H9 (cell line): ENCODE measurements around the gene EVX2. TPM values are rescaled to one million over a fixed set of nuclear protein-coding genes. Genes with fewer than 3 reads are reported as not detected.

Experiments
- DNase-seq: peaks from one replicate; pipeline ENCODE4 v3.0.0-alpha.2; 2017
- H2AFZ ChIP-seq: one replicate; pipeline ENCODE4 v1.6.1; 2013; ENCODE audit warnings: mild to moderate bottlenecking, low read length, control low read depth, moderate library complexity
- H2AK5ac ChIP-seq: 2 replicates; pipeline ENCODE4 v1.6.1; 2013; ENCODE audit warnings: low read length, control low read depth, mixed read lengths; ENCODE audit not compliant: insufficient read length
- H2BK120ac ChIP-seq: one replicate; pipeline ENCODE4 v1.6.1; 2013; ENCODE audit warnings: low read depth, mild to moderate bottlenecking, low read length, control low read depth, inconsistent platforms; ENCODE audit not compliant: poor library complexity, severe bottlenecking
- H2BK12ac ChIP-seq: 2 replicates; pipeline ENCODE4 v1.6.1; 2013; ENCODE audit warnings: low read length, control low read depth, mixed read lengths, low read depth; ENCODE audit not compliant: insufficient read length
- H2BK15ac ChIP-seq: 2 replicates; pipeline ENCODE4 v1.6.1; 2013; ENCODE audit warnings: low read depth, low read length, control low read depth
- H2BK20ac ChIP-seq: one replicate; pipeline ENCODE4 v1.6.1; 2013; ENCODE audit warnings: low read depth, mild to moderate bottlenecking, low read length, control low read depth, inconsistent platforms; ENCODE audit not compliant: poor library complexity, severe bottlenecking
- H2BK5ac ChIP-seq: 2 replicates; pipeline ENCODE4 v1.6.1; 2013; ENCODE audit warnings: low read length, control low read depth, mixed read lengths; ENCODE audit not compliant: insufficient read length
- H3K14ac ChIP-seq: 2 replicates; pipeline ENCODE4 v1.6.1; 2013; ENCODE audit warnings: low read length, control low read depth; ENCODE audit not compliant: insufficient read depth
- H3K18ac ChIP-seq: 2 replicates; pipeline ENCODE4 v1.6.1; 2013; ENCODE audit warnings: low read depth, mild to moderate bottlenecking, mixed read lengths, low read length, control low read depth; ENCODE audit not compliant: insufficient read length
- H3K23ac ChIP-seq: 2 replicates; pipeline ENCODE4 v1.6.1; 2013; ENCODE audit warnings: low read length, control low read depth, mixed read lengths, low read depth; ENCODE audit not compliant: insufficient read length
- H3K23me2 ChIP-seq: 2 replicates; pipeline ENCODE4 v1.6.1; 2013; ENCODE audit warnings: low read depth, mild to moderate bottlenecking, mixed read lengths, low read length, control low read depth; ENCODE audit not compliant: insufficient read length, poor library complexity, severe bottlenecking
- H3K27ac ChIP-seq: 2 replicates; pipeline ENCODE4 v1.5.1; 2013; ENCODE audit warnings: low read length, control low read depth, mixed read lengths, low read depth; ENCODE audit not compliant: insufficient read length
- H3K27me3 ChIP-seq: 2 replicates; pipeline ENCODE4 v1.6.1; 2013; ENCODE audit warnings: low read length, control low read depth, inconsistent platforms; ENCODE audit not compliant: insufficient read depth
- H3K4ac ChIP-seq: 2 replicates; pipeline ENCODE4 v1.6.1; 2013; ENCODE audit warnings: low read depth, mild to moderate bottlenecking, control low read depth, inconsistent platforms, low read length, moderate library complexity
- H3K4me1 ChIP-seq: 2 replicates; pipeline ENCODE4 v1.6.1; 2013; ENCODE audit warnings: low read length, control low read depth, inconsistent platforms; ENCODE audit not compliant: insufficient read depth
- H3K4me2 ChIP-seq: 2 replicates; pipeline ENCODE4 v1.6.1; 2013; ENCODE audit warnings: low read length, control low read depth, mixed read lengths; ENCODE audit not compliant: insufficient read length, insufficient read depth
- H3K56ac ChIP-seq: 2 replicates; pipeline ENCODE4 v1.6.1; 2013; ENCODE audit warnings: low read depth, mild to moderate bottlenecking, mixed read lengths, low read length, control low read depth; ENCODE audit not compliant: insufficient read length
- H3K79me1 ChIP-seq: 2 replicates; pipeline ENCODE4 v1.6.1; 2013; ENCODE audit warnings: low read depth, mild to moderate bottlenecking, moderate library complexity, low read length, control low read depth, inconsistent platforms; ENCODE audit not compliant: insufficient read depth, poor library complexity, severe bottlenecking
- H3K79me2 ChIP-seq: 2 replicates; pipeline ENCODE4 v1.6.1; 2013; ENCODE audit warnings: low read length, control low read depth, inconsistent platforms; ENCODE audit not compliant: insufficient read depth
- H3K9ac ChIP-seq: 2 replicates; pipeline ENCODE4 v1.6.1; 2013; ENCODE audit warnings: low read length, control low read depth, mixed read lengths; ENCODE audit not compliant: insufficient read length; ENCODE audit errors: extremely low read depth
- H3K9me3 ChIP-seq: one replicate; pipeline ENCODE4 v1.6.1; 2013; ENCODE audit warnings: low read depth, low read length, inconsistent platforms; ENCODE audit not compliant: control insufficient read depth
- H3T11ph ChIP-seq: one replicate; pipeline ENCODE4 v1.6.1; 2013; ENCODE audit warnings: mild to moderate bottlenecking, low read length, control low read depth, inconsistent platforms
- H4K20me1 ChIP-seq: one replicate; pipeline ENCODE4 v1.6.1; 2013; ENCODE audit not compliant: control insufficient read depth, insufficient read length, insufficient read depth
- H4K5ac ChIP-seq: 2 replicates; pipeline ENCODE4 v1.6.1; 2013; ENCODE audit warnings: low read depth, mild to moderate bottlenecking, mixed read lengths, low read length, control low read depth; ENCODE audit not compliant: insufficient read length
- H4K8ac ChIP-seq: replicated peaks from 2 replicates; pipeline ENCODE4 v1.6.1; 2013; ENCODE audit warnings: low read length, control low read depth, mixed read lengths, low read depth; ENCODE audit not compliant: insufficient read length
- H4K91ac ChIP-seq: 2 replicates; pipeline ENCODE4 v1.6.1; 2013; ENCODE audit warnings: low read depth, mild to moderate bottlenecking, moderate library complexity, mixed read lengths, low read length, control low read depth; ENCODE audit not compliant: insufficient read length
- H3K27ac Mint-ChIP-seq, 3 experiments: 2 replicates in 2 of 3; 3 replicates in 1 of 3; pipeline ENCODE4 v1.8.0; 2020 to 2021; ENCODE audit warnings: mixed read lengths in 3 of 3, mild to moderate bottlenecking in 1 of 3, moderate library complexity in 1 of 3
- H3K27me3 Mint-ChIP-seq: 2 replicates; pipeline ENCODE4 v1.8.0; 2021; ENCODE audit warnings: low read depth, mild to moderate bottlenecking, moderate library complexity, mixed read lengths
- H3K36me3 Mint-ChIP-seq, 3 experiments: 2 replicates in 2 of 3; 3 replicates in 1 of 3; pipeline ENCODE4 v1.8.0; 2020 to 2021; ENCODE audit warnings: low read depth in 3 of 3, mixed read lengths in 3 of 3; ENCODE audit not compliant: insufficient read depth in 1 of 3
- H3K4me1 Mint-ChIP-seq, 2 experiments: 2 replicates each; pipeline ENCODE4 v1.8.0; 2020; ENCODE audit warnings: mixed read lengths in 2 of 2
- H3K4me3 Mint-ChIP-seq, 2 experiments: 2 replicates in 1 of 2; 3 replicates in 1 of 2; pipeline ENCODE4 v1.8.0; 2020 to 2021; ENCODE audit warnings: mild to moderate bottlenecking in 2 of 2, mixed read lengths in 2 of 2, moderate library complexity in 1 of 2
- H3K9me3 Mint-ChIP-seq, 2 experiments: 2 replicates in 1 of 2; 3 replicates in 1 of 2; pipeline ENCODE4 v1.8.0; 2020; ENCODE audit warnings: mild to moderate bottlenecking in 2 of 2, mixed read lengths in 2 of 2, moderate library complexity in 1 of 2
- WGBS: extraction: QIAGEN DNeasy Blood & Tissue Kit; methylation state at CpG from one replicate; pipeline ENCODE4 v1.1.7; 2013; ENCODE audit warnings: missing lambda C conversion rate, low lambda C conversion rate, mixed read lengths; ENCODE audit not compliant: insufficient read length; ENCODE audit errors: extremely low coverage; 5-methylcytosine and 5-hydroxymethylcytosine counted together
- total RNA-seq: library from RNA; stranded (reverse); gene quantifications from 2 replicates; pipeline ENCODE4 v1.2.1, GENCODE V29; 2021
- TF ChIP-seq, protein P1 (sequence below): fragments of 200-600 bp; sonication (generic); conservative IDR thresholded peaks from 3 replicates; pipeline ENCODE4 v1.8.0; 2021; ENCODE audit warnings: antibody characterized with exemption, mild to moderate bottlenecking

EVX2 gene
- total RNA-seq, 1 experiment from 2014 or later: not detected

DNA sequence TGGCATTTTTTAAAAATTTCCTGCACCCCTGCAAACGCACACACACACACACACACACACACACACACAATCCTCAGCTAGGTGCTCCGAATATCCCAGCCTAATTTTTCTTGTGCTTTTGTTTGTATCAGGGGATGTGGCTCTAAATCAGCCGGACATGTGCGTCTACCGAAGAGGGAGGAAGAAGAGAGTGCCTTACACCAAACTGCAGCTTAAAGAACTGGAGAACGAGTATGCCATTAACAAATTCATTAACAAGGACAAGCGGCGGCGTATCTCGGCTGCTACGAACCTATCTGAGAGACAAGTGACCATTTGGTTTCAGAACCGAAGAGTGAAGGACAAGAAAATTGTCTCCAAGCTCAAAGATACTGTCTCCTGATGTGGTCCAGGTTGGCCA, 10.6 kb upstream of the EVX2 start:
- Histone ChIP-seq H3K14ac (no peak overlapping the region), H3K23ac (no peak overlapping the region), H4K5ac (no peak overlapping the region), H2BK15ac (no peak overlapping the region), H2BK120ac (no peak overlapping the region), H2BK5ac (no peak overlapping the region), H3K4me2 (no peak overlapping the region), H3K4ac (no peak overlapping the region), H4K91ac (no peak overlapping the region), H3K27ac (no peak overlapping the region), H3K23me2 (peaks cover 5% of the 10 kb centered on the region), H3K27me3 (peaks cover 83% of the 10 kb centered on the region), H4K20me1 (no peaks in the 10 kb centered on the region), H2AK5ac (no peak overlapping the region), H3K79me1 (no peaks in the 10 kb centered on the region), H3K4me1 (peaks cover 6% of the 10 kb centered on the region), H3K9ac (no peak overlapping the region), H4K8ac (no peak overlapping the region), H3K18ac (no peak overlapping the region), H2BK12ac (no peak overlapping the region), H3K79me2 (no peaks in the 10 kb centered on the region), H3T11ph (no peak overlapping the region), H3K56ac (no peak overlapping the region), H3K9me3 (no peaks in the 10 kb centered on the region), H2AFZ (no peak overlapping the region), H2BK20ac (no peak overlapping the region)
- no CpG with 5 or more reads among the region's 12 CpGs for WGBS
- Mint-ChIP-seq H3K27ac (no peak overlapping the region), H3K36me3 (peaks cover 0 to 3% (median 0%) of the 10 kb centered on the region in 3 experiments; a peak in 2 of 7 replicates), H3K27me3 (peaks cover 97% of the 10 kb centered on the region), H3K4me1 (peaks cover 27 to 41% of the 10 kb centered on the region in 2 experiments), H3K9me3 (peaks cover 6 to 28% of the 10 kb centered on the region in 2 experiments; a peak in 4 of 5 replicates), H3K4me3 (no peak overlapping the region)
- TF ChIP-seq, protein P1, sequence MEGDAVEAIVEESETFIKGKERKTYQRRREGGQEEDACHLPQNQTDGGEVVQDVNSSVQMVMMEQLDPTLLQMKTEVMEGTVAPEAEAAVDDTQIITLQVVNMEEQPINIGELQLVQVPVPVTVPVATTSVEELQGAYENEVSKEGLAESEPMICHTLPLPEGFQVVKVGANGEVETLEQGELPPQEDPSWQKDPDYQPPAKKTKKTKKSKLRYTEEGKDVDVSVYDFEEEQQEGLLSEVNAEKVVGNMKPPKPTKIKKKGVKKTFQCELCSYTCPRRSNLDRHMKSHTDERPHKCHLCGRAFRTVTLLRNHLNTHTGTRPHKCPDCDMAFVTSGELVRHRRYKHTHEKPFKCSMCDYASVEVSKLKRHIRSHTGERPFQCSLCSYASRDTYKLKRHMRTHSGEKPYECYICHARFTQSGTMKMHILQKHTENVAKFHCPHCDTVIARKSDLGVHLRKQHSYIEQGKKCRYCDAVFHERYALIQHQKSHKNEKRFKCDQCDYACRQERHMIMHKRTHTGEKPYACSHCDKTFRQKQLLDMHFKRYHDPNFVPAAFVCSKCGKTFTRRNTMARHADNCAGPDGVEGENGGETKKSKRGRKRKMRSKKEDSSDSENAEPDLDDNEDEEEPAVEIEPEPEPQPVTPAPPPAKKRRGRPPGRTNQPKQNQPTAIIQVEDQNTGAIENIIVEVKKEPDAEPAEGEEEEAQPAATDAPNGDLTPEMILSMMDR: no peak
- peak; percentile 26 for DNase-seq
